ENCODE results near the gene RFXAP. TPM values are rescaled to one million over a fixed set of nuclear protein-coding genes. Genes with fewer than 3 reads are reported as not detected.
A peak's percentile ranks its signal among the peaks of the same experiment; 100 is the strongest.

RFXAP gene
- total and polyA plus RNA-seq, 9 of the 15 experiments (the other 6 are each of a cell fraction or from before 2014, with no cell fraction given): 2.1 to 9.7 (median 2.9) TPM

DNA sequence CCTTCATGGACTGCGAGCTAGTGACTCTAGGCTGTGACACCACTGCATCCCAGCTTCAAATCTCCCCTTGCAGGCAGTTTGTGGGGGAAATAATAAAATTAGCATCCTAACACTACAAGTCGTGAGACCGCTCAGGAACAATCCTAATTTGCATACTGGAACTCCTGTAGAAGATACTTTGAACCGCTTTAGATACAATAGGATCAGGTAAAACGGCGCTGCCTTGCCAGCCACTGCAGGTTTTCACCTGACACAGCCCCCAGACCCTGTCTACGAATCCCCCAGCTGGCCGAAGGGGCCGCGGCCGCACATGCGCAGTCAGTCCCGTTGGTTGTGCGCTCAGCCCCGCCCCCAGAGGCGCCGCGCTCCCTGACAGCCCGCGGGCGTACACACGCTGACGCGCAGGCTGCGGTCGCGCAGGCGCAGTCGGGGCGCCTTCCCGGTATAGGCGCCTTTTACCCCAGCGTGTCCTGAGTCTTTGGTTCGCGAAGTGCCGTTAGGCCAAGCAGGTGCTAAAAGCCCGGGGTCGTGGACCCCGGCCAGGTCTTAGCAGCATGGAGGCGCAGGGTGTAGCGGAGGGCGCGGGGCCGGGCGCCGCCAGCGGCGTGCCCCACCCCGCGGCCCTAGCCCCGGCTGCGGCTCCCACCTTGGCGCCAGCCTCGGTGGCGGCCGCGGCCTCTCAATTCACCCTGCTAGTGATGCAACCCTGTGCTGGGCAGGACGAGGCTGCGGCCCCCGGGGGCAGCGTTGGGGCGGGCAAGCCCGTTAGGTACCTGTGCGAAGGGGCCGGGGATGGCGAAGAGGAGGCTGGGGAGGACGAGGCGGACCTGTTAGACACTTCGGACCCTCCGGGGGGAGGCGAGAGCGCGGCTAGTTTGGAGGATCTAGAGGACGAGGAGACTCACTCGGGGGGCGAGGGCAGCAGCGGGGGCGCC lies at the start of gene RFXAP (continued):
- TF ChIP-seq, protein P1, sequence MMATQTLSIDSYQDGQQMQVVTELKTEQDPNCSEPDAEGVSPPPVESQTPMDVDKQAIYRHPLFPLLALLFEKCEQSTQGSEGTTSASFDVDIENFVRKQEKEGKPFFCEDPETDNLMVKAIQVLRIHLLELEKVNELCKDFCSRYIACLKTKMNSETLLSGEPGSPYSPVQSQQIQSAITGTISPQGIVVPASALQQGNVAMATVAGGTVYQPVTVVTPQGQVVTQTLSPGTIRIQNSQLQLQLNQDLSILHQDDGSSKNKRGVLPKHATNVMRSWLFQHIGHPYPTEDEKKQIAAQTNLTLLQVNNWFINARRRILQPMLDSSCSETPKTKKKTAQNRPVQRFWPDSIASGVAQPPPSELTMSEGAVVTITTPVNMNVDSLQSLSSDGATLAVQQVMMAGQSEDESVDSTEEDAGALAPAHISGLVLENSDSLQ (IDR thresholded peaks at IDR 0.05): peak; percentile 45
- TF ChIP-seq, protein P2, sequence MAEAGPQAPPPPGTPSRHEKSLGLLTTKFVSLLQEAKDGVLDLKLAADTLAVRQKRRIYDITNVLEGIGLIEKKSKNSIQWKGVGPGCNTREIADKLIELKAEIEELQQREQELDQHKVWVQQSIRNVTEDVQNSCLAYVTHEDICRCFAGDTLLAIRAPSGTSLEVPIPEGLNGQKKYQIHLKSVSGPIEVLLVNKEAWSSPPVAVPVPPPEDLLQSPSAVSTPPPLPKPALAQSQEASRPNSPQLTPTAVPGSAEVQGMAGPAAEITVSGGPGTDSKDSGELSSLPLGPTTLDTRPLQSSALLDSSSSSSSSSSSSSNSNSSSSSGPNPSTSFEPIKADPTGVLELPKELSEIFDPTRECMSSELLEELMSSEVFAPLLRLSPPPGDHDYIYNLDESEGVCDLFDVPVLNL (CRISPR knock-in tag; IDR thresholded peaks at IDR 0.05; ENCODE audit: low read depth): no peak
- TF ChIP-seq, protein P3, sequence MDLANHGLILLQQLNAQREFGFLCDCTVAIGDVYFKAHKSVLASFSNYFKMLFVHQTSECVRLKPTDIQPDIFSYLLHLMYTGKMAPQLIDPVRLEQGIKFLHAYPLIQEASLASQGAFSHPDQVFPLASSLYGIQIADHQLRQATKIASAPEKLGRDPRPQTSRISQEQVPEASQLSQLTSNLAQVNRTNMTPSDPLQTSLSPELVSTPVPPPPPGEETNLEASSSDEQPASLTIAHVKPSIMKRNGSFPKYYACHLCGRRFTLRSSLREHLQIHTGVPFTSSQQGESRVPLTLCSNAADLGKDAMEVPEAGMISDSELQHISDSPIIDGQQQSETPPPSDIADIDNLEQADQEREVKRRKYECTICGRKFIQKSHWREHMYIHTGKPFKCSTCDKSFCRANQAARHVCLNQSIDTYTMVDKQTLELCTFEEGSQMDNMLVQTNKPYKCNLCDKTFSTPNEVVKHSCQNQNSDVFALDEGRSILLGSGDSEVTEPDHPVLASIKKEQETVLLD (IDR thresholded peaks at IDR 0.05): peak; percentile 68; the same call in 1 of the 2 replicates
- TF ChIP-seq MCM7 (IDR thresholded peaks at IDR 0.05) (no peak), PHF8 (IDR thresholded peaks at IDR 0.05; ENCODE audit: borderline replicate concordance, low read length) (peak; percentile 72; the same call in 1 of the 2 replicates), IFI16 (CRISPR knock-in tag; IDR thresholded peaks at IDR 0.05) (no peak), POLR2G (IDR thresholded peaks at IDR 0.05; ENCODE audit: low read depth, low read length) (peak; percentile 75), MAZ (CRISPR knock-in tag; conservative IDR thresholded peaks at IDR 0.05 in 1 of 2, IDR thresholded peaks at IDR 0.05 in 1 of 2) (peak in 1 of 2 experiments; percentile 28; a peak in 1 of 4 replicates), ZNF707 (CRISPR knock-in tag; conservative IDR thresholded peaks at IDR 0.05) (no peak), MYC (IDR thresholded peaks at IDR 0.05; ENCODE audit: low read depth, low read length) (peak; percentile 17; the same call in 1 of the 2 replicates), MYC (CRISPR knock-in tag; IDR thresholded peaks at IDR 0.05; ENCODE audit: borderline replicate concordance, low read depth) (no peak), CXXC5 (CRISPR knock-in tag; IDR thresholded peaks at IDR 0.05) (peak; percentile 52), ZNF184 (CRISPR knock-in tag; IDR thresholded peaks at IDR 0.05) (no peak), CTBP1 (IDR thresholded peaks at IDR 0.05; ENCODE audit: borderline replicate concordance) (peak; percentile 88), POLR2A (conservative IDR thresholded peaks at IDR 0.05) (peak; percentile 50; the same call in 1 of the 2 replicates), SIN3B (IDR thresholded peaks at IDR 0.05; ENCODE audit: low read depth) (no peak)
- TF ChIP-seq, protein P4, sequence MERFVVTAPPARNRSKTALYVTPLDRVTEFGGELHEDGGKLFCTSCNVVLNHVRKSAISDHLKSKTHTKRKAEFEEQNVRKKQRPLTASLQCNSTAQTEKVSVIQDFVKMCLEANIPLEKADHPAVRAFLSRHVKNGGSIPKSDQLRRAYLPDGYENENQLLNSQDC (CRISPR knock-in tag; IDR thresholded peaks at IDR 0.05): no peak
- TF ChIP-seq, protein P5, sequence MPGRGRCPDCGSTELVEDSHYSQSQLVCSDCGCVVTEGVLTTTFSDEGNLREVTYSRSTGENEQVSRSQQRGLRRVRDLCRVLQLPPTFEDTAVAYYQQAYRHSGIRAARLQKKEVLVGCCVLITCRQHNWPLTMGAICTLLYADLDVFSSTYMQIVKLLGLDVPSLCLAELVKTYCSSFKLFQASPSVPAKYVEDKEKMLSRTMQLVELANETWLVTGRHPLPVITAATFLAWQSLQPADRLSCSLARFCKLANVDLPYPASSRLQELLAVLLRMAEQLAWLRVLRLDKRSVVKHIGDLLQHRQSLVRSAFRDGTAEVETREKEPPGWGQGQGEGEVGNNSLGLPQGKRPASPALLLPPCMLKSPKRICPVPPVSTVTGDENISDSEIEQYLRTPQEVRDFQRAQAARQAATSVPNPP (IDR thresholded peaks at IDR 0.05; ENCODE audit: borderline replicate concordance, insufficient read depth, insufficient read length): no peak
- TF ChIP-seq, protein P6, sequence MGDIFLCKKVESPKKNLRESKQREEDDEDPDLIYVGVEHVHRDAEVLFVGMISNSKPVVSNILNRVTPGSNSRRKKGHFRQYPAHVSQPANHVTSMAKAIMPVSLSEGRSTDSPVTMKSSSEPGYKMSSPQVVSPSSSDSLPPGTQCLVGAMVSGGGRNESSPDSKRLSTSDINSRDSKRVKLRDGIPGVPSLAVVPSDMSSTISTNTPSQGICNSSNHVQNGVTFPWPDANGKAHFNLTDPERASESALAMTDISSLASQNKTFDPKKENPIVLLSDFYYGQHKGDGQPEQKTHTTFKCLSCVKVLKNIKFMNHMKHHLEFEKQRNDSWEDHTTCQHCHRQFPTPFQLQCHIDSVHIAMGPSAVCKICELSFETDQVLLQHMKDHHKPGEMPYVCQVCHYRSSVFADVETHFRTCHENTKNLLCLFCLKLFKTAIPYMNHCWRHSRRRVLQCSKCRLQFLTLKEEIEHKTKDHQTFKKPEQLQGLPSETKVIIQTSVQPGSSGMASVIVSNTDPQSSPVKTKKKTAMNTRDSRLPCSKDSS (IDR thresholded peaks at IDR 0.05; ENCODE audit: low read depth, partially characterized antibody): no peak
